IPS-15b (cell line): ENCODE results near the gene NTN1.
"Not testable (repeated sequence)": the region's sequence is repeated elsewhere in the genome, so short reads cannot be mapped to it uniquely, and the experiment has no call there.

Source experiments
- H3K27me3 ChIP-seq: one replicate; pipeline ENCODE4 v1.6.1; 2013; ENCODE audit warnings: low read length; ENCODE audit not compliant: control insufficient read depth, insufficient read depth
- H3K36me3 ChIP-seq: one replicate; pipeline ENCODE4 v1.6.1; 2013; ENCODE audit warnings: low read length; ENCODE audit not compliant: control insufficient read depth, insufficient read depth
- H3K4me1 ChIP-seq: one replicate; pipeline ENCODE4 v1.6.1; 2013; ENCODE audit warnings: mild to moderate bottlenecking, low read length; ENCODE audit not compliant: control insufficient read depth, insufficient read depth
- H3K4me3 ChIP-seq: one replicate; pipeline ENCODE4 v1.5.1; 2013; ENCODE audit warnings: low read depth, low read length
- H3K9ac ChIP-seq: one replicate; pipeline ENCODE4 v1.6.1; 2013; ENCODE audit warnings: low read depth, mild to moderate bottlenecking, low read length
- H3K9me3 ChIP-seq: one replicate; pipeline ENCODE4 v1.6.1; 2013; ENCODE audit warnings: mild to moderate bottlenecking, low read length; ENCODE audit not compliant: control insufficient read depth, insufficient read depth

NTN1 gene

GRCh38 chr17:9247401-9247938 lies 226.2 kb downstream of the NTN1 start:
- Histone ChIP-seq H3K4me1 (no peaks in the 10 kb centered on the region), H3K9ac (peak overlapping the region; percentile 37), H3K36me3 (peaks cover 3% of the 10 kb centered on the region), H3K4me3 (no peak overlapping the region), H3K9me3 (no peaks in the 10 kb centered on the region), H3K27me3 (no peaks in the 10 kb centered on the region)

DNA sequence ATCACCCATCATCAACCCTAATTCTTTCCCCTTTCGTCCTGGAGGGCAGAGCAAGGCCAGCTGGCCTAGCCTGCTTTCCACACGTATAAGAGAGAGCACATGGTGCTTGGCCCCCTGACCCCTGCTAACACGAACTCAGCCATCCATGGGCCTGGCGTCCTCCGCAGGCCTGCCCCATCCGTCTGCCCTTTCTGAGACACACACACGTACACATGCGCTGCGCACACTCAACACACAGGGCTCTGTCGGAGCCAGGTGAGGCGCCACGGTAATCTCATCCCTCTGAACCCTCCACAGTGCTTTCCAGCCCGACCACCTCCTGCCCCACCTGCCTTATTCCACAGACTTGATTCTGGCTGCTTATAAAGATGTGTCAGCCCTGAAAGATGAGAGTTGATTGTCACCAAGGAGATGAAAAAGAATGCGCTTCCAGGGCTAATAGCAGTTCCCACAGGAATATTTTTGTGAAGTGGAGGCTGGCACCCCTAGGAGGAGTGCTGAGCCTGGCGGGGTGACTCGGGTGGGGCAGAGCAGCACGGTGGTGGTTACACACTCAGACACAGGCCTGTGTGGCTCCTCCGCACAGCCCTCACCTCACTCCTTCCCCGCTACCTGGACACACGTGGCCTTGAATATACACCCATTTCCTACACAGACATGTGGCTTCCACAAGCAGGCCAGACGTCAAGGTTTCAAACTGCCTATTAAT lies 228.1 kb downstream of the NTN1 start:
- H3K27me3 ChIP-seq: no peaks in the 10 kb centered on the region
- H3K36me3 ChIP-seq: peaks cover 3% of the 10 kb centered on the region
- H3K4me3 ChIP-seq: no peak overlapping the region
- no peaks in the 10 kb centered on the region for H3K4me1 ChIP-seq
- H3K9me3 ChIP-seq: no peaks in the 10 kb centered on the region
- H3K9ac ChIP-seq: no peak overlapping the region

DNA sequence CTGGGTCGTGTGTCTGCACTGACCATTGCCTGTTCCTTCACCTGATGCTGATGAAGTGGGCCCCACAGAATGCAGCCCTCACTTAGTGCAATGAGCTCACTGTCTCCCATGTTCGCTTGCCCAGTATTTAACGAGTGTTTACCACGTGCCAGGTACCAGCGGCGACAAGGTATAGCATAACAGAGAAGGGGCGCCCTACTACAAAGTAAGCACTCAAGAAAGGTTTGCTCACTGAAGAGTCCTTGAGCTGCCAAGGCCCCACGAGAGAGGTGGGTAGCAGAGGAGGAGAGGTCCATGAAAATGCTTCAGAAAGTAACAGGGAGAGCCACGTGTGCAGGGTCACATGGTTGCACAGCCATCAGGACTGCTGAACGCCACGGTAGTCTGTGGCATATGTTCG lies 230.0 kb downstream of the NTN1 start:
- no peaks in the 10 kb centered on the region for H3K27me3 ChIP-seq
- no peak overlapping the region for H3K9ac ChIP-seq
- H3K4me1 ChIP-seq: no peaks in the 10 kb centered on the region
- no peaks in the 10 kb centered on the region for H3K9me3 ChIP-seq
- no peaks in the 10 kb centered on the region for H3K36me3 ChIP-seq
- H3K4me3 ChIP-seq: no peak overlapping the region

GRCh38 chr17:9253308-9253707 lies 232.0 kb downstream of the NTN1 start:
- Histone ChIP-seq H3K4me1 (no peaks in the 10 kb centered on the region), H3K4me3 (no peak overlapping the region), H3K36me3 (no peaks in the 10 kb centered on the region), H3K9ac (no peak overlapping the region), H3K9me3 (no peaks in the 10 kb centered on the region), H3K27me3 (no peaks in the 10 kb centered on the region)

- H3K27me3 ChIP-seq: no peaks in the 10 kb centered on the region
- no peak overlapping the region for H3K4me3 ChIP-seq
- no peaks in the 10 kb centered on the region for H3K4me1 ChIP-seq
- H3K9me3 ChIP-seq: no peaks in the 10 kb centered on the region
- H3K36me3 ChIP-seq: no peaks in the 10 kb centered on the region
- H3K9ac ChIP-seq: no peak overlapping the region
These were observed 233.5 kb downstream of the NTN1 start for GRCh38 chr17:9254841-9255240.

DNA sequence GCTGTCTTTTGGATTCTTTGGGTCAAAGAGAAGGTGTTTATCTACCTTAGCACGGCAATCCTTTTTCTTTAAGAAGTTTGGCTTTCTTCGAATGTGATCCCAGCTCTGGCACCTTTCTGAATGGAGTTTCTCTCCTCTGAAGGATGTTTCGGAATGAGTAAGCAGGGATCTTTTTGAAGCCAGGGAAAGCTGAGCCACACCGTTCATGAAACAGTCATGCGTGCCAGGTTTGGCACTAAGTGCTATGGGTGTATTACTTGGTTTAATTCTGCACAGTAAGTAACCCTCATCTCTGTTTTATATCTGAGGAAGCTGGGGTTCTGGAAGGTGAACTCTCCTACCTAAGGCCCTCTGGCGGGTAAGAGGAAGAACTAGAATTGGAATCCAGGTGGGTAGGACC lies 234.5 kb downstream of the NTN1 start:
- no peaks in the 10 kb centered on the region for H3K36me3 ChIP-seq
- H3K9me3 ChIP-seq: no peaks in the 10 kb centered on the region
- H3K4me1 ChIP-seq: no peaks in the 10 kb centered on the region
- no peak overlapping the region for H3K9ac ChIP-seq
- no peaks in the 10 kb centered on the region for H3K27me3 ChIP-seq
- H3K4me3 ChIP-seq: no peak overlapping the region

DNA sequence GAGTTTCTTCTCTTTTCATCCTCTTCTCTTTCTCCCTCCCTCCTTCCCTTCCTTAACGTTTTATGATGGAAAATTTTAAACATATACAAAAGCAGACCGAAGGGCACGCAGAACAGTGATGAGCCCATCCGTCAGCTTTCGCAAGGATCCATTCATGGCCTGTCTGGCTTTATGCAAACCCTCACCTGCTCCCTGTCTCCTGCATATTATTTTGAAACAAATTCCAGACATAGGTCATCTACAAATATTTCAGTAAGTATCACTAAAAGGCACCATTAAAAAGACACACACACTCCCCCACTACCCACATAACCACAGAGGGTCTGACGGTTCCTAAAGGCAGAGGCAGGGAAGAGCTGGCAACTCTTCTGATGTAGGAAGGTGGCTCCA lies 235.0 kb downstream of the NTN1 start:
- Histone ChIP-seq H3K9ac (no peak overlapping the region), H3K27me3 (no peaks in the 10 kb centered on the region), H3K9me3 (no peaks in the 10 kb centered on the region), H3K4me3 (no peak overlapping the region), H3K4me1 (no peaks in the 10 kb centered on the region), H3K36me3 (no peaks in the 10 kb centered on the region)

DNA sequence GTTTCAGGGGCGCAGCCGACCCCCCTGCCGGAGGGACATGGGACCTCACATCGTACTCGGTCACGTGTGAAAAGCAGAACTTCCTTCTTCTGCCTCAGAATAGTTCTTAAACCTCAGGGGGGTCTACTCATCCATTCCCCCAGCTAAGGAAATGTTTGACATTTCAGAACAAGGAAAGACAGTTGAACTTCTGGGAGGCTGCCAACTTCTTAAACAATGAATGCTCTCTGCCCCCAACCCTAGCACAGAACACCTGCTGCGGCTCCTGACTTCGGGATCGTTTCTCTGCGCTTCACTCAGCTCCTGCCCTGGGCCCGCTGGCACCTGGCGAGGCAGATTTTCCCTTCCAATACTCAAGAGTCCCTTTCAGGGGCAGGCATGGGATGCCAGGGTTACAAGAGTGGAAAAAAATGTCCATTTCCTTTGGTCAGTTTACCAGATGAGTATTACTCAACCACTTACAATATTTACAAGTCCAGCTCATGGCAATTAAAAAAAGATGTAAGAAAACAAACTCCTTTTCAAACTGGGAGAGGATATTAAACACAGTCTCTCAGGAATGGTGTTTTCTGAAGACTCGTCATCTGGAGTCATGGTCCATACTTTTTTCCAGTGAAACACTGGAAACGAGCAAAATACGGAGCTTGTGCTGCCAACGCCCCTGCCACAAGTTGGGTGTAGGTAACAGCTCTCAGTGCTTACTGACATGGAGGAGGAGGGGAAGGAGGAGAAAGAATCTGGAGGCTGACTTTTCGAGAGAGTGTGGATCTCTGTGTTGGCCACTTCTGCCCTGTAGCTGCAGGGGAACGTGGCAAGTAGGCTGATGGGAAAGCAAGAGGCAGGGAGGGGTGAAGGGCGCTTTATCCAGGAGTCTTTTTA lies 235.7 kb downstream of the NTN1 start:
- Histone ChIP-seq H3K9me3 (no peaks in the 10 kb centered on the region), H3K4me3 (no peak overlapping the region)

DNA sequence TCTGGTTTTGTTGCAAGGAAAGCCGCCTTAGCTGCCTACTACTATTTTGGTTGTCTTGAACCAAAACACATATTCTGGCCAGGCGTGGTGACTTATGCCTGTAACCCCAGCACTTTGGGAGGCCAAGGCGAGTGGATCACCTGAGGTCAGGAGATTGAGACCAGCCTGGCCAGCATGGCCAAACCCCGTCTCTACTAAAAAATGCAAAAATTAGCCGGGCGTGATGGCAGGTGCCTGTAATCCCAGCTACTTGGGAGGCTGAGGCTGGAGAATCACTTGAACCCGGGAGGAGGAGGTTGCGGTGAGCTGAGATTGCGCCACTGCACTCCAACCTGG lies 236.3 kb downstream of the NTN1 start:
- H3K9ac ChIP-seq, H3K27me3 ChIP-seq, H3K9me3 ChIP-seq, H3K4me1 ChIP-seq, H3K4me3 ChIP-seq, H3K36me3 ChIP-seq: not testable (repeated sequence)

More for the DNA sequence above, 235.7 kb downstream of the NTN1 start:
- H3K9ac ChIP-seq: no peak overlapping the region
- H3K4me1 ChIP-seq: no peaks in the 10 kb centered on the region
- H3K36me3 ChIP-seq: no peaks in the 10 kb centered on the region
- no peaks in the 10 kb centered on the region for H3K27me3 ChIP-seq

DNA sequence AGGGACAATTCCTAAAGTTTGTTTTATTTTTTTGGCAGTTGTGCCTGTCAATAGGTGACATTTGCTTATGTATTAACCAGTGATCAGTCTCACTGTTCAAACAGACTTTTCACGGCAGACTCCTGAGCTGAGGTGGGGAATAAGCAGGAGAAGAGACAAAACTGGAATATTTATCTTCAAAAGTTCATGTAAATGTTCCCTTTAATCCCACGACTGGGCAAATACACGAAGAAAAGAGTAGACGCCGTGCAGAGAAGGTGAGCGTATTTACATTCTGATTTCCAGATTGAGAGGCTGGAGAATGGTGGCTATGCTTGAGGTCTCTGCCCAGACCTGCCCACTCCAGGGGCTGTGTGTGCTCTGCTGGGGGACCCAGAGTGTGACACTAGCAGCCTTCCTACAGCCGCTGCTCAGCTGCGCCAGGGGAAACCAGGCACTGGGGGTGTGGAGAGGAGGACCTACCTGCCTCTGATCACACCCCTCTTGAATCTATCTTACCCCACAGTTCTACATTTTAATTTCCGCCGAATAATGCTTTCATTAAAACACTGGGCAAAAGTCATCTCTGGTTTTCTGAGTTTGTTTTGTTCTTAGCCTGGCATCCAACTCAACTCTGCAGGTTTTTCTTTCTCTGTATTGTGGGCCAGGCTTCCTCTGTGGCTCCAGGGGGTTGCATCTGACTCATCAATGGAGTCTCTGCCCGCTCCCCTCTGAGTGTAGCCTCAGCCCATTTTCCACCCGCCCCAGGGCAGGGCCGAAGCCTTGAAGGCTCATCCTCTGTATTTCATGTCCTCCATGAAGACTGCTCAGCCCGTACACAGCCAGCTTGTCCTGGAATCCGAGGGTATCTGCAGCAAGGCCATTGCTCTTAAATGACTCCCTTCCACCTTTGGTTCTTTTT lies 237.1 kb downstream of the NTN1 start:
- no peaks in the 10 kb centered on the region for H3K36me3 ChIP-seq
- H3K4me3 ChIP-seq: no peak overlapping the region
- H3K9me3 ChIP-seq: no peaks in the 10 kb centered on the region
- H3K9ac ChIP-seq: no peak overlapping the region
- no peaks in the 10 kb centered on the region for H3K27me3 ChIP-seq
- H3K4me1 ChIP-seq: no peaks in the 10 kb centered on the region

DNA sequence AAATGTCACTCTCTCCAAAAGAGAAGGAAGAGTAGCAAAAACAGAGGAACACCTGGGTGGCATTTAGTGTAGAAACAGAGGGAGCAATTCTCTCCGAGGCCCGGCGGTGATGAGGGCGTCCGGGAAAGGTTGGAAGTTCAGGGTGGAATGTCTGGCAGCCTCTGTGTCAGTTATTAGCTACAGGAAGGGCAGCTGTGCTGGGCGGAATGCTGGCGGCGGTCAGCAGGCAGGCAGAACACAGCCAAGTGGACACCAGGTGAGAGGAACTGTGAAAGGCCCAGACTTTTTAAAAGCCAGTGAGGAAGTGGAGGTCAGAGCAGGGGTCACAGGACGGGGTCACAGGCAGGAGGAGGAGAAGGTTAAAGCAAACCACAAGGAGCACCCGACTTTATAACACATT lies 238.1 kb downstream of the NTN1 start:
- H3K9me3 ChIP-seq: no peaks in the 10 kb centered on the region
- no peak overlapping the region for H3K9ac ChIP-seq
- no peaks in the 10 kb centered on the region for H3K36me3 ChIP-seq
- no peak overlapping the region for H3K4me3 ChIP-seq
- H3K4me1 ChIP-seq: no peaks in the 10 kb centered on the region
- no peaks in the 10 kb centered on the region for H3K27me3 ChIP-seq
